SK-N-SH (cell line): ENCODE data around the gene MAP2K7. TPM values are rescaled to one million over a fixed set of nuclear protein-coding genes. Genes with fewer than 3 reads are reported as not detected.

Experiments
- CTCF ChIA-PET: fragments of 300-600, 350-600 bp; formaldehyde crosslinking; extraction: SDS; loops from one replicate; lab custom pipeline; 2021; lab: Yijun Ruan, JAX
- POLR2A ChIA-PET: fragments of 350-600 bp; sonication (Branson Sonifier 250); formaldehyde crosslinking; extraction: SDS; loops from one replicate; lab custom pipeline; 2020; ENCODE audit warnings: antibody characterized with exemption, inconsistent platforms; lab: Yijun Ruan, JAX
- DNase-seq: peaks from one replicate; pipeline ENCODE4 v3.0.0; 2012
- H2AFZ ChIP-seq: fragments of 200-600 bp; sonication (generic); 2 replicates; pipeline ENCODE4 v1.8.1; 2016; ENCODE audit warnings: antibody characterized with exemption, mild to moderate bottlenecking, low read depth
- H3F3A ChIP-seq: fragments of 200-600 bp; sonication (generic); replicated peaks from 2 replicates; pipeline ENCODE3; 2016; ENCODE audit warnings: antibody characterized with exemption, mild to moderate bottlenecking; ENCODE audit not compliant: insufficient read depth
- H3K27ac ChIP-seq, 2 experiments: fragments of 200-500 bp in 1 of 2; fragments of 200-600 bp in 1 of 2; sonication (Bioruptor generic) in 1 of 2; sonication (generic), shearing (Covaris generic) in 1 of 2; 2 replicates each; pipeline versions ENCODE4 v1.5.1 to v1.6.1; 2014 to 2016; ENCODE audit warnings: low read depth in 2 of 2, inconsistent platforms in 1 of 2, low read length in 1 of 2, mild to moderate bottlenecking in 1 of 2, mixed read lengths in 1 of 2
- H3K27me3 ChIP-seq: fragments of 200-600 bp; sonication (generic), shearing (Covaris generic); 2 replicates; pipeline ENCODE4 v1.6.1; 2016; ENCODE audit warnings: mixed run types; ENCODE audit not compliant: insufficient read depth
- H3K36me3 ChIP-seq, 2 experiments: fragments of 200-500 bp in 1 of 2; fragments of 200-600 bp in 1 of 2; sonication (Bioruptor generic) in 1 of 2; sonication (generic) in 1 of 2; replicated peaks in 1 of 2; 2 replicates each; pipeline versions ENCODE3 to v1.5.1; 2014 to 2016; ENCODE audit warnings: low read length in 1 of 2, mild to moderate bottlenecking in 1 of 2; ENCODE audit not compliant: insufficient read depth in 2 of 2, control insufficient read depth in 1 of 2
- H3K4me1 ChIP-seq, 2 experiments: fragments of 200-500 bp in 1 of 2; fragments of 200-600 bp in 1 of 2; sonication (Bioruptor generic) in 1 of 2; sonication (generic), shearing (Covaris generic) in 1 of 2; 2 replicates each; pipeline versions ENCODE4 v1.5.1 to v1.6.1; 2014 to 2016; ENCODE audit warnings: low read depth in 1 of 2, low read length in 1 of 2, mixed run types in 1 of 2; ENCODE audit not compliant: insufficient read depth in 2 of 2, control insufficient read depth in 1 of 2
- H3K4me2 ChIP-seq: fragments of 200-600 bp; sonication (generic), shearing (Covaris generic); 2 replicates; pipeline ENCODE4 v1.6.1; 2017; ENCODE audit warnings: mixed run types
- H3K4me3 ChIP-seq, 2 experiments: fragments of 200-500 bp in 1 of 2; fragments of 200-600 bp in 1 of 2; sonication (Bioruptor generic) in 1 of 2; sonication (generic), shearing (Covaris generic) in 1 of 2; 2 replicates each; pipeline versions ENCODE4 v1.5.1 to v1.8.1; 2014 to 2016; ENCODE audit warnings: low read depth in 2 of 2, inconsistent platforms in 1 of 2, low read length in 1 of 2, mild to moderate bottlenecking in 1 of 2, mixed read lengths in 1 of 2, moderate library complexity in 1 of 2
- H3K79me2 ChIP-seq: fragments of 200-600 bp; sonication (generic); 2 replicates; pipeline ENCODE4 v1.8.1; 2017; ENCODE audit warnings: mild to moderate bottlenecking; ENCODE audit not compliant: insufficient read depth
- H3K9ac ChIP-seq: fragments of 200-600 bp; sonication (generic); 2 replicates; pipeline ENCODE4 v1.6.1; 2017; ENCODE audit warnings: mixed run types
- H3K9me2 ChIP-seq: fragments of 200-600 bp; sonication (generic); 2 replicates; pipeline ENCODE4 v1.6.1; 2017; ENCODE audit warnings: mixed run types
- H3K9me3 ChIP-seq: fragments of 200-600 bp; sonication (generic); 2 replicates; pipeline ENCODE4 v1.6.1; 2017; ENCODE audit warnings: mixed run types, mild to moderate bottlenecking, moderate library complexity
- H4K20me1 ChIP-seq: fragments of 200-600 bp; sonication (generic); 2 replicates; pipeline ENCODE4 v1.6.1; 2017; ENCODE audit warnings: mild to moderate bottlenecking, mixed run types; ENCODE audit not compliant: insufficient read depth
- EP300 ChIP-seq, 2 experiments: IDR thresholded peaks; 2 replicates each; pipeline versions ENCODE4 v1.4.0 to v1.6.1; 2012; ENCODE audit warnings: borderline replicate concordance in 1 of 2, low read depth in 1 of 2, low read length in 1 of 2
- EZH2phosphoT487 ChIP-seq: fragments of 200-600 bp; sonication (generic); IDR thresholded peaks from 2 replicates; pipeline ENCODE4 v1.6.1; 2017; ENCODE audit warnings: low read depth, mixed run types, mild to moderate bottlenecking, antibody characterized with exemption, moderate library complexity, borderline replicate concordance
- FOXM1 ChIP-seq: IDR thresholded peaks from 2 replicates; pipeline ENCODE4 v1.4.0; 2012; ENCODE audit warnings: low read depth, mild to moderate bottlenecking
- RAD21 ChIP-seq: IDR thresholded peaks from 2 replicates; pipeline ENCODE4 v1.6.1; 2012; ENCODE audit warnings: mild to moderate bottlenecking, low read length
- RCOR1 ChIP-seq: fragments of 150-350 bp; IDR thresholded peaks from 2 replicates; pipeline ENCODE4 v1.6.1; 2017; ENCODE audit warnings: antibody characterized with exemption, low read length
- RXRA ChIP-seq: IDR thresholded peaks from 2 replicates; pipeline ENCODE4 v1.4.0; 2012; ENCODE audit warnings: low read depth, mild to moderate bottlenecking, borderline replicate concordance
- TEAD4 ChIP-seq: IDR thresholded peaks from 2 replicates; pipeline ENCODE4 v1.4.0; 2012; ENCODE audit warnings: mild to moderate bottlenecking, borderline replicate concordance; ENCODE audit not compliant: insufficient read depth
- USF2 ChIP-seq: fragments of 150-350 bp; IDR thresholded peaks from 2 replicates; pipeline ENCODE4 v1.6.1; 2017; ENCODE audit warnings: antibody characterized with exemption, low read length, low read depth, borderline replicate concordance
- whole genome bisulfite sequencing: methylation state at CpG from one replicate; pipeline ENCODE4 v1.1.6; 2017; ENCODE audit warnings: low lambda C conversion rate; 5-methylcytosine and 5-hydroxymethylcytosine counted together
- polyA plus RNA-seq, 3 experiments: library from polyadenylated mRNA; depleted of rRNA; stranded (reverse); fragments of >200 nt; gene quantifications; 2 replicates each; pipeline ENCODE4 v1.2.3, GENCODE V29; 2012

MAP2K7 gene
- polyA plus RNA-seq, 1 of the 3 experiments (the other 2 are of a cell fraction): 13.0 TPM

GRCh38 chr19:7963566-7963965 lies 59.9 kb downstream of the MAP2K7 start:
- WGBS: 97% methylated on average over 16 of the region's 25 CpGs
- Histone ChIP-seq H3K27me3 (no peaks in the 10 kb centered on the region), H3K9ac (no peak overlapping the region), H3K36me3 (peaks cover 36 to 84% of the 10 kb centered on the region in 2 experiments), H3K79me2 (peaks cover 2% of the 10 kb centered on the region; the same call in 1 of the 2 replicates), H3K27ac (no peak overlapping the region), H3K4me2 (no peak overlapping the region), H3F3A (peaks cover 5% of the 10 kb centered on the region), H3K9me2 (no peaks in the 10 kb centered on the region), H4K20me1 (no peaks in the 10 kb centered on the region), H3K4me3 (no peak overlapping the region), H2AFZ (no peak overlapping the region), H3K4me1 (no peaks in the 10 kb centered on the region), H3K9me3 (no peaks in the 10 kb centered on the region)
- POLR2A ChIA-PET: no interaction called here
- CTCF ChIA-PET: interaction anchor here (0.5 kb wide), 1 partner anchor 110 kb away, joined by 3 read pairs; no protein-coding TSS in a partner anchor
- no peak for DNase-seq
- TF ChIP-seq EP300 (IDR thresholded peaks at IDR 0.05; ENCODE audit: borderline replicate concordance in 1 of 2, low read depth in 1 of 2, low read length in 1 of 2) (no peak), TEAD4 (no peak), EZH2phosphoT487 (no peak), RAD21 (no peak), RCOR1 (no peak), USF2 (no peak), FOXM1 (no peak), RXRA (no peak)

Other genes starting within 250 kb of the MAP2K7 start
- not detected in 2 replicates for gene RETN, start 234.8 kb upstream of the MAP2K7 start, polyA plus RNA-seq (2012; rRNA removed)
- not detected in 2 replicates for gene MCEMP1, start 226.8 kb upstream of the MAP2K7 start, polyA plus RNA-seq (2012; rRNA removed)
- 44.1 and 49.4 TPM in 2 replicates for gene TRAPPC5, start 223.0 kb upstream of the MAP2K7 start, polyA plus RNA-seq (2012; rRNA removed)
- not detected in 2 replicates for gene FCER2, start 201.7 kb upstream of the MAP2K7 start, polyA plus RNA-seq (2012; rRNA removed)
- not detected in 2 replicates for gene CLEC4G, start 171.8 kb upstream of the MAP2K7 start, polyA plus RNA-seq (2012; rRNA removed)
- not detected in 2 replicates for gene CD209, start 156.3 kb upstream of the MAP2K7 start, polyA plus RNA-seq (2012; rRNA removed)
- gene CLEC4M, start 140.6 kb upstream of the MAP2K7 start, polyA plus RNA-seq (2012; rRNA removed): not detected in 2 replicates
- gene EVI5L, start 73.7 kb upstream of the MAP2K7 start, polyA plus RNA-seq (2012; rRNA removed): 8.5 and 9.7 TPM in 2 replicates
- gene PRR36, start 29.5 kb upstream of the MAP2K7 start, polyA plus RNA-seq (2012; rRNA removed): 0.10 and 0.18 TPM in 2 replicates
- gene LRRC8E, start 15.4 kb upstream of the MAP2K7 start, polyA plus RNA-seq (2012; rRNA removed): 0.02 and 0.23 TPM in 2 replicates
- 0.78 and 0.87 TPM in 2 replicates for gene TGFBR3L, start 11.0 kb downstream of the MAP2K7 start, polyA plus RNA-seq (2012; rRNA removed)
- 29.7 and 38.7 TPM in 2 replicates for gene SNAPC2, start 16.5 kb downstream of the MAP2K7 start, polyA plus RNA-seq (2012; rRNA removed)
- 28.3 and 53.8 TPM in 2 replicates for gene CTXN1, start 22.3 kb downstream of the MAP2K7 start, polyA plus RNA-seq (2012; rRNA removed)
- gene TIMM44, start 39.8 kb downstream of the MAP2K7 start, polyA plus RNA-seq (2012; rRNA removed): 49.7 and 50.9 TPM in 2 replicates
- 41.7 and 49.6 TPM in 2 replicates for gene ELAVL1, start 101.8 kb downstream of the MAP2K7 start, polyA plus RNA-seq (2012; rRNA removed)
- not detected in 2 replicates for gene CCL25, start 148.9 kb downstream of the MAP2K7 start, polyA plus RNA-seq (2012; rRNA removed)
- gene FBN3, start 245.7 kb downstream of the MAP2K7 start, polyA plus RNA-seq (2012; rRNA removed): not detected in 2 replicates